Lower leg skin (tissue), 3 donors: Measurements from ENCODE around the gene PTPRC.

Experiments used
- POLR2A ChIP-seq, 2 donors: fragments of 450-650 bp; IDR thresholded peaks; one replicate each; pipeline ENCODE4 v1.6.1; 2016 to 2017; ENCODE audit warnings: antibody characterized with exemption in 2 of 2, mild to moderate bottlenecking in 1 of 2, moderate library complexity in 1 of 2
- TF ChIP-seq, protein P1 (sequence below), 3 donors: fragments of 450-650 bp; IDR thresholded peaks; one replicate each; pipeline ENCODE4 v1.5.1; 2016; ENCODE audit warnings: antibody characterized with exemption in 3 of 3, mild to moderate bottlenecking in 3 of 3, moderate library complexity in 2 of 3

DNA sequence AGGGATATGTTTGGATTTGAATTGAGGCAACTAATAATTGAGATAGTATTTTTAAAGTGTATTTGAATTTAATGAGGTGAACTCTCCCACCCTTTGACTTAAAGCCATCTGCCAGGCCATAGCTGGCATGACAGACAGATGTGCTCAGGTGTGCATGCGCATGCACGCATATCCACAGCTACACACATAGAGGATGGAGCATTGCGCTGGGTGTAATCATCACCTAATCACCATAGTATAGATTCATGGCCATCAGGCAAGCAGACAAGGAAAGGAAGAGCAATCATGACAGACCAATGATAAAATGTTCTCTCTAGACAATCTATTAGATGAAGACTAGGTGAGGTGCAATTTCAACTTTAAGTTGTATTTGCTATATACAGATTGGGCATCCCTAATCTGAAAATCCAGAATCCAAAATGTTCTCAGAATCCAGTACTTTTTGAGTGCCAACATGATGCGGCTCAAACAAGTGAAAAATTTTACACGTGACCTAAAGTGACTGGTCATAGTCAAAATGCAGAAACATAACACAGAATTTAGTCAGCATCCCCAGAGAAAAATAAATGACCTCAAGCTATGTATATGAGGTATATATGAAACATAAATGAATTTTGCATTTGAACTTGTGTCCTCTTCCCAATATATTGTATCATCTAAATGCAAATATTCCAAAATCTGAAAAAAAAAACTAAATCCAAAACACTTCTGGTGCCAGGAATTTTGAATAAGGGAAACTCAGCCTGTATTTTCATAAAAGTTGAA lies 70.1 kb downstream of the PTPRC start:
- TF ChIP-seq, protein P1, sequence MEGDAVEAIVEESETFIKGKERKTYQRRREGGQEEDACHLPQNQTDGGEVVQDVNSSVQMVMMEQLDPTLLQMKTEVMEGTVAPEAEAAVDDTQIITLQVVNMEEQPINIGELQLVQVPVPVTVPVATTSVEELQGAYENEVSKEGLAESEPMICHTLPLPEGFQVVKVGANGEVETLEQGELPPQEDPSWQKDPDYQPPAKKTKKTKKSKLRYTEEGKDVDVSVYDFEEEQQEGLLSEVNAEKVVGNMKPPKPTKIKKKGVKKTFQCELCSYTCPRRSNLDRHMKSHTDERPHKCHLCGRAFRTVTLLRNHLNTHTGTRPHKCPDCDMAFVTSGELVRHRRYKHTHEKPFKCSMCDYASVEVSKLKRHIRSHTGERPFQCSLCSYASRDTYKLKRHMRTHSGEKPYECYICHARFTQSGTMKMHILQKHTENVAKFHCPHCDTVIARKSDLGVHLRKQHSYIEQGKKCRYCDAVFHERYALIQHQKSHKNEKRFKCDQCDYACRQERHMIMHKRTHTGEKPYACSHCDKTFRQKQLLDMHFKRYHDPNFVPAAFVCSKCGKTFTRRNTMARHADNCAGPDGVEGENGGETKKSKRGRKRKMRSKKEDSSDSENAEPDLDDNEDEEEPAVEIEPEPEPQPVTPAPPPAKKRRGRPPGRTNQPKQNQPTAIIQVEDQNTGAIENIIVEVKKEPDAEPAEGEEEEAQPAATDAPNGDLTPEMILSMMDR (IDR thresholded peaks at IDR 0.05), result no peak
- TF ChIP-seq POLR2A (IDR thresholded peaks at IDR 0.05), result no peak
